GM21786 (cell line): Measurements from ENCODE around the gene TAF1L.
"Not testable (repeated sequence)": the region's sequence is repeated elsewhere in the genome, so short reads cannot be mapped to it uniquely, and the experiment has no call there.

Experiments used
- ATAC-seq: cut with Tn5 transposase; IDR thresholded peaks from one replicate; pipeline ENCODE4 v1.9.1; 2021; ENCODE audit not compliant: unreplicated experiment

TAF1L gene

DNA sequence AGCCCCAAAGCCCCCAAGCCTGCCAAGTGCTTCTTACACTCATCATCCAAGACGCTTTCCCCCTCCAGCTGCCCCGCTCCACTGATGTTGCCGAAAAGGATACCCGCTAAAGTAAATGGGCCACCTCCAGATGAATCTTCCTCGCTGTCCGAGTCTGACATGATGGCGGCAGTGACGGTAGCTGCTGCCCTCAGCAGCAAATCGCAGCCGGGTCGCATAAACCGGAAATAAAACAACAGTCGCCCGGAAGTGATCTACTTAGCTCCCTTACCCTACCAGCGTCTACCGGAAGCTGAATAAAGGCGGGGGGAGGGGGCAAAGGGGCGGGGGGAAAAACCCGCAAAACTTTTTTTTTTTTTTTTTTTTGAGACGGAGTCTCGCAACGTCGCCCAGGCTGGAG, at the start of gene TAF1L:
Gene TAF1L, minus strand, starts transcription at position 308 of the 400 bp plus-strand sequence. Its CDS starts 90 bp downstream, at position 218.
- ATAC-seq = no peak

GRCh38 chr9:32681751-32682150, 46.3 kb upstream of the TAF1L start:
- ATAC-seq = no peak

DNA sequence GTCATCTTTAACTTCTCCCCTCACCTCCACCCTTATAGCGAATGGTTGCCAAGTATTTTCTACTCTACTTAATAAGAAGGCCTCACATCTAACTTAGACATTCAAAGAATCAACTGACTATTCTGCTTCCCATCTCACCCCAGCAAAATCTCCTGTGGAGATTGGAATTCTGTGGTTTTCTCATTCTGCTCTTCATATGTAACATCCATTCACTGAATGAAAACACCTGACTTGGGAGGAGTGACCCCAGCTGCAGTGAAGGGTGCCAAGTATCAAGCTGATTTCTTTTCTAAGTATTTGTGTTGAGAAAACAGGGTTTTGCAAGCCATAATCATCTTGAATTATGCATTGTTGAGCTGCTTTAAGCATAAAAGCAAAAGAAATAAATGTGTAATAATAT, 42.5 kb upstream of the TAF1L start:
- no peak for ATAC-seq

GRCh38 chr9:32672469-32672868, 37.0 kb upstream of the TAF1L start:
- ATAC-seq = no peak

- ATAC-seq = no peak
Measured at GRCh38 chr9:32671333-32671732, 35.9 kb upstream of the TAF1L start.

DNA sequence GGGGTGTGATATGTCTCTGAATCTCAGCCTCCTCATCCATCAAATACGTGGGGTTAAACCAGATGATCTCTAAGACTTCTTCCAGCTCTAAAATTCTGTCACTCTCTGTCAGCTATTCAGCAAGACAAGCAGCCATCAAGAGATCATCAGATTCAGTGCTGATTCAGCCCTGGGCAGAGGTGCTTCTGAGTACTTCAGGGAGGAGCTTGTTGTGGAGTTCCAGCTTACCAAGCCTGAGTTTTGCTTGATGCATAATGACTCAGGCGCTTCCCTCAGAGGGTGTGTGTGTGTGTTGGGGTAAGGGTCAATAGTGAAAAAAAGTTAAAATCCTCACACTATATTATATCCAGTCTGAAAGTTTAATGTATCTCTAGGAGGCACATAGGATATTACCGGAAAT, 29.6 kb upstream of the TAF1L start:
- ATAC-seq = no peak

DNA sequence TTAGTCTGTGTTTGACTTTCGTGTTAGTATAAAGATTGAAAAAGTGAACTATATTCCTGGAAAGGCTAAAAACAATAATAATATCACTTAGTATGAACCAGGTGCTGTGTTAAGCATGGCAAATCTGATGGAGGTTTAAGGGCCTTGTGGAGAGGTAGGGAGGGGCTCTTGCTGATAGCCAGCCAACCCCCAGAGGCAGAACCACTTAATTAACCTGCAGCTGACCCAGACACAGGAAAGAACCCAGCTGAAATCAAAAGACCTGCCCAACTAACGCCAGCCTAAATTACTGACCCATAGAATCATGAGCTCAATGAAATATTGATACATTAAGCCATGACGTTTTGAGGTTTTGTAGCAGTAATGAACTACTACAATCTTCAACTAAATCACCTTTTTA, 28.3 kb upstream of the TAF1L start:
- no peak for ATAC-seq

DNA sequence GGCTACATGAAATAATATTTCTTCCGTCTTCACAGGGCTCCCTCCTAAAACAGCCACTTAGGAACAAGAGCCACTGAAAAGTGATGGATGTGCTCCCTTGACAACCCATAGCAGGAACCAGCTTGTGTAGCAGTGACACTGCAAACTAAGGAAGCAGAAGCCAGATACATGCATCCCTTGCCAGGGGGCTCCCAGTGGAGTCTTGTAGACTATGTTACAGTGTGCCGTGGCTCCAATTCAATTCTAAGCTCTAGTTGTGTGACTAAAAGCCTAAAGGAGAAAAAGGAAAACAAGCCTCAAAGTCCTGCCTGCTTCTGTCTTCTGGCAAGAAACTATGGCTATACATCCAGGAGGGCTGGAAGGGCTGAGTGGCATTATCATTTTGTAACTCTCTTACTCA, 12.2 kb upstream of the TAF1L start:
- ATAC-seq = no peak

- no peak for ATAC-seq
Measured at GRCh38 chr9:32644698-32645097, 9.2 kb upstream of the TAF1L start.

DNA sequence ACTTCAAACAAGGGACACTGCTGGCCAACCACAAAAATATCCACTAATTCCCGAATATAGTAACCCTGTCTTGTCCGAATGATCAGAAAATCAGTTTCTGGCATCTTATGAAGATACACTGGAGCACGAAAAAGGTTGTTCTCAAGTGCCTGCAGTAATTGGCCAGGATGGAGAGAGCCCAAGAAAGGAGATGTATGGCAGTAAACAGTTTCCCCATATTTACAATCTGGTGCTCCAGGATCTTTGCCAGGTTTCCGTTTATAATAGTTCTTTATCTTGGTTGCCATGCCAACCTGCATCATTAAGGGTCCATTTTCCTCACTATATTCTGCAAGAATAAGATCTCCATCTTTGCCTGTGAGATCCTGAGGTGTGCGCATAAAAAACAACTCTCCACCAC, 2.3 kb downstream of the TAF1L start:
- not testable (repeated sequence) for ATAC-seq

- no peak for ATAC-seq
Measured at GRCh38 chr9:32631991-32632390, 3.5 kb downstream of the TAF1L start.

GRCh38 chr9:32627394-32627954, 8.0 kb downstream of the TAF1L start:
- no peak for ATAC-seq

DNA sequence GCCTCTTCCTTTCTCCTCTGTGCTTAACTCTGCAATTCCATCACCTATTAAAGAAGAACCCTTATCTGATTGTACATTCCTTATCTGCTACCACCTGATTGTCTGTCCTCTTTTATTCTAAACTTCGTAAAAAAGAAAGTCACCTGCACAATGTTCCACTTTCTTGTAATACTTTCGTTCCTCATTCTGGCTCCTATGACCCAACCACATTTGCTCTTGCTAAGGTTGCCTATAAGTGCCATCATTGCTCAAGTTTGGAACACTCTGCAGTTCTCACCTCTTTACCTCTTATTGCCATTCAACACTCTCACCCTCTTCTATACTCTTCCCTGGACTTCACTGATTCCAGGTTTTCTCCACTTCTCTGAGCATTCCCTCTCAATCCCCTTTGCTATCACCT, 10.1 kb downstream of the TAF1L start:
- ATAC-seq = no peak

- no peak for ATAC-seq
Measured at GRCh38 chr9:32622948-32623347, 12.5 kb downstream of the TAF1L start.

DNA sequence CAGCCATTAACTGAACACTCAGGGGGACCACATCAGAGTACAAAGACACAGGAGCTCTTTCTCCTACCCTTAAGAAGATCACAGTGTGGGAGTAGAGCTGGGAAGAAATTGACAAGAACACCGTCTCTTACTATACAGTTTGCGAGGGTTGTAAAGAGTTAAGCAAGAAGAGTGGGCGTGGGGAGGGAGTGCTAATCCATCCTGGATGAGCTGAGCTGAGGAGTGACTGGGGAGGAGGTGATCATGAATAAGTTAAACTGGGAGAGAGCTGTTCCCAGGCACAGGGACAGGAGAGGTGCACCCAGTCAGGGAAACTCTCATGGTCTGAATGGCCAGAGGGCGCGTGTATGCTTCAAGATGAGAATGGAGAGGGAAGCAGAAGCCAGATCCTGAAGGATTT, 17.2 kb downstream of the TAF1L start:
- no peak for ATAC-seq

GRCh38 chr9:32606811-32607210, 28.7 kb downstream of the TAF1L start:
- ATAC-seq = no peak

GRCh38 chr9:32603914-32604852, 31.3 kb downstream of the TAF1L start:
- peak; percentile 43 for ATAC-seq

DNA sequence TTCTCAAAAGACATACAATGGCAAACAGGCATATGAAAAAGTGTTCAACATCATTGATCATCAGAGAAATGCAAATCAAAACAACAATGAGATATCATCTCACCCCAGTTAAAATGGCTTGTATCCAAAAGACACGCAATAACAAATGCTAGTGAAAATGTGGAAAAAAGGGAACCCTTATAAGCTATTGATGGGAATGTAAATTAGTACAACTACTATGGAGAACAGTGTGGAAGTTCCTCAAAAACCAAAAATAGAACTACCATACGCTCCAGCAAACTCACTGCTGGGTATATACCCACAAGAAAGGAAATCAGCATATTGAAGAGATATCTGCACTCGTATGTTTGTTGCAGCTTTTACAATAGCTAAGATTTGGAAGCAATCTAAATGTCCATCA, 36.4 kb downstream of the TAF1L start:
- ATAC-seq = not testable (repeated sequence)

DNA sequence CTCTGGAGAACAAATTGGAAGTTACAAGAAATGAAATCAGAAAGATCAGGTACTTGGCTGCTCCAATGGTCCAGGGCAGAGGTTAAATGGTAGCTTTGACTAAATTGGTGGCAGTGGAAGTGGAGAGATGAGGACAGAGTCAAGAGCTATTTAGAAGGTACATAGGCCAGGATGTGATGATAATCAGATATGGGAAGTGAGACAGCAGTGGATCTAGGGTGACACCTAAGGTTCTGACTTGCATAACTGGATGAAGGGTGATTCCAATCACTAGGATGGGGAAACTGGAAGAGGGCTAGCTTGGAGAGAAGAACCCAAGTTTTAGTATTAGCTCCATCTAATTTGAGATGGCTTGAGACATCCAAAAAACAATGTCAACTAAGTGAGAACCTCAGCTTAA, 38.5 kb downstream of the TAF1L start:
- no peak for ATAC-seq

GRCh38 chr9:32596096-32596865, 39.2 kb downstream of the TAF1L start:
- no peak for ATAC-seq

GRCh38 chr9:32590898-32591297, 44.6 kb downstream of the TAF1L start:
- no peak for ATAC-seq

DNA sequence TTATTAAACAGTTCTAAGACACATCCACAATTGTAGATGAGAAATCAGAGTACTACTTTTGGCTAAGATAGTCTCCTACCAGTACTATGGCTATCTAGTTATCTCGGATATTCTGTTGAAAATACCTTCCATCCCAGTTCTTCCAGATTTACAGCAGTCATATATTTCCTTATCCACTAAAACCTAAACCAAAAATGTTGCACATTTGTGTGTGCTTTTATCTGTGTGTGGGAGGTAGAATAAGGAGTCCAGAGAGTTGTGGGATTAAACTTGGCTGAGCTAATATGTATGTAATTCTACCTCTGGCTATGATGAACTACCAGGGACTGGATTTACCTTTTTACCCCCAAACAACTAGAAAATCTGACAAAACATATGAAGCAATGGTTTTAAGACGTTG, 45.0 kb downstream of the TAF1L start:
- ATAC-seq = no peak
